ENCODE measurements around the gene CROCC.

The CROCC gene

DNA sequence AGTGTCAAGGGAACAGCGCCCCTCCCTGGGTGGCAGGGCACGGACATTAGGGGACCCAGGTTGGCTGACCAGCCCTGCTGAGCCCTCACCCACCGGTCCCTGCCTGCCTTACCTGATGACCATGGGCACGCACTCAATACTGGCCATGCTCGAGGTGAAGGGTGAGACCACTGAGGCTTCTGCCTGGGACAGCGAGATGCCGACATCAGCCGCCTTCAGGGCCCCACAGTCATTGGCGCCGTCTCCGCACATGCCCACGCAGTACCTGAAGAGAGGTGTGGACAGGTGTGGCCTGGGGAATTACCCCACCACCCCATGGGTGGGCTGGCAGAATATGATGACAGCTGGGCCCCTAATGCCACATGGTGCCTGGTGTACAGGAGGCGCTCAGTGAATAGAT lies 66.5 kb downstream of the CROCC start:
- no peak for DNase-seq

DNA sequence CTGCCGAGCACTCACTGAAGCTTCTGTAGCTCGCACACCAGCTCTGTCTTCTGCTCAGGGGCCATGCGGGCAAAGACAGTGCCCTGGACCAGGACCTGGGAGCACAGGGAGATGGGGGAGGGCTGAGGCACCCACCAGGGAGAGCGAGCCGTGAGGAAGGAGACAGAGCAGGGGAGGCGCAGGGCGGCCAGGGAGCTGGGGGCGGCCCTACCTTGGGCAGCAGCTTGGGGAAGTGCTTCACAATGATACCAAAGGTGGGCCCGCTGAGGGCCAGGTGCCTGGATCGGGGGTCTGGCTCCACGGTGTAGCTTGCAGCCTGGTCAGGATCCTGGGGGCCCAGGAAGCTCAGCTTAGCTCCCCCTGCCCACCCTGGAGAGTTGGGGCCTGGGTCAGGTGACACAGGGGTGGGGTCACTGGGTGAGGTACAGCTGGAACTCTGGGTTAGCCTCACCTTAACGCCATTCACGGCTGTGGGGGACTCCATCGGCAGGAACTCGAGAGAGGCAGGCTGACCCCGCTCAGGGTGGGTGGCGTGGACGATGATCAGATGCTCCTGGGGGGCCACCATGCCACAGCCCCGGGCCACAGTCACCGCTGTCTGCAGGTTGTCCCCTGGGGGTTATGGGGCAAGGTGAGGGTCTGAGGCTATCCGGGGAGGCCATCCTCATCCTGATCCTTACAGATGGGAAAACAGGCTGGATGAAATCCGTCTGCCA lies 68.1 kb downstream of the CROCC start:
- DNase-seq, result no peak

DNA sequence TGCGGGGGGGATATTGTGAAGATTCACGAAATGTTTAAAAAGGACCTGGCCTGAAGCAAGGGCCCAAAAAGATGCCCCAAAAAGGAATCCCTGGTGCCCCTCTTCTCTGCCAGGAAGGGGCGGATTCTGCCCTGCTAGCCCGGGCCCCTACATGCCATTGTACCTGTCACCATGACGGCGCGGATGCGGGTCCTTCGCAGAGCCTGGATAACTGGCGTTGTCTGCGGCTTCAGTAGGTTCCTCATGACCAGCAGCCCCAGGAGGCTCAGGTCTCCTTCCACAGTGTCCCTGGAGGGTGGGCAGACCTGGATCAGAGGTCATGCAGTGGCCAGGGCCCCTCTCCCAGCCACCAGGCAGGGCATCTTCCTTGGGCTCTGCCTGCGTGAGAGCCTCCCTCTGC lies 69.8 kb downstream of the CROCC start:
- DNase-seq, result no peak

DNA sequence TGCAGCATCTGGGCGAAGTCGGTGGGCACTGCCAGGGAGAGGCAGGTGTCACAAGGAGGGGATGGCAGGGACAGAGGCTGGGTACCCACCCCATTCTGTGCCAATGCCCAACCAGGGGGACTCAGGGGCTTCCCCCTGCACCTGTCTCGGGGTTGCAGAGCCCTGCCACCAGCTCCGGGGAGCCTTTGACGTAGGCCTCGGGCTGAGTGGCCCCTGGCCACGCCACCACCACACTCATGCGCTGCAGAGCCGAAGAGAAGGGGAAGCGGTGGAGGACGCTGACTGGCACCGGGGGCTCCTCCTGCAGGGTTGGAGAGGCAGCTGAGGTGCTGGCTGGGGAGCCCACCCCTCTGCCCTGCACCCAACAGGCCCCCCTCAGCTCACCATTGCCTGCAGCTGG lies 70.4 kb downstream of the CROCC start:
- DNase-seq, result no peak

DNA sequence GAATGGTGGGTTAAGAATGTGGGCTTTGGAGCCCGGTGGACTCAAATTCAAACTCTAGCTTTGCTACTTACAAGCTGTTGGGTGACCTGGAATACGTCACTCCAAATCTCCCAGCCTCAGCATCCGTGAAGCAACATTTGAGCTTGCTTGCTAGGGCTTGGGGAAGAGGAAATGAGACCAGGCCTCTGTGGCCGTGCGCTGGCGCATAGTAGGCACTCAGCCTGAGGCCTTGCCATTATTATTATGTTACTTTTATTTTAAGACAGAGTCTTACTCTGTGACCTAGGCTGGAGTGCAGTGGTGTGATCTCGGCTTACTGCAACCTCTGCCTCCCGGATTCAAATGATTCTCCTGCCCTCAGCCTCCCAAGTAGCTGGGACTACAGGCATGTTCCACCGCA lies 70.9 kb downstream of the CROCC start:
- no peak for DNase-seq

DNA sequence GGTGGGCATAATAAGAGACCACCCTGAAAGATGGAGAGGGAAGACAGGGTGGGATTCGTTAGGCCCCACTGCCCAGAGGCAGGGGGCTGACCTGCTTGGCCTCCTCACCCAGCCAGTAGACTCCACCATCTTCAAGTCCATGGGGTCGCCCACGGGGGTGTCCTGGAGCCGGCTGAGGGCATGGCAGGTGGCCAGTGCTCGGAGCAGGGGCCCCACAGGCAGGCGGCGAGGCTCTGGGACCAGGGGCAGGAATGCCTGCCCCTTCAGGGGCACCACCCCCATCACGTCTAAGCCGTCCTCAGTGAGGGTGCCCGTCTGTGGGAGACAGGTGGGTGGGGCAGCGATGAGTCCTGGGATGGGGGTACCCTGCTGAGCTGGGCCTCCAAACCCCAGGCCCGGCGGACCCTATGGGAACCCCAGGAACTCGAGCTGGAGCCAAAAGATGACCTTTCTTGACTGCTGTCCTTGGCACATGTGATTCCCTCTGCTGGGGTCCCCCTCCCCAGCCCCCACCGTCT lies 71.8 kb downstream of the CROCC start:
- DNase-seq, result no peak

DNA sequence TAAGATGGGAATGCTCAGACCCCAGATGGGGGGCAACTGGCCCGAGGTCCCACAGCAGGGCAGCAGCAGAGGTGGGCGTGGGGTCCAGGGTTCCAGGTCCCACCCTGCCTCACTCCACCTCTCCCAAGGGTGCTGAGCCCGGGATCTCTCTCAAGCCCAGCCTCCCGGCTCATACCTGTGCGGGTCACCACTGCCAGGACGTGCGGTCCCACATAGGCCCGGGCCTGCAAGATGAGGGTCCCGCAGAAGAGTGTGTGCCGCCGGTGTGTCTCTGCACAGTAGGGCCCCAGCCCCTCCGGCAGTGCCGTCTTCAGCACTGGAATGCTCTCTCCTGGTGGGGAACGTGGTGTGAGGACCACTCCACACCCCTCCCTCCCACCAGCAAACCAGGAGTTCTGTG lies 75.1 kb downstream of the CROCC start:
- DNase-seq, result no peak

DNA sequence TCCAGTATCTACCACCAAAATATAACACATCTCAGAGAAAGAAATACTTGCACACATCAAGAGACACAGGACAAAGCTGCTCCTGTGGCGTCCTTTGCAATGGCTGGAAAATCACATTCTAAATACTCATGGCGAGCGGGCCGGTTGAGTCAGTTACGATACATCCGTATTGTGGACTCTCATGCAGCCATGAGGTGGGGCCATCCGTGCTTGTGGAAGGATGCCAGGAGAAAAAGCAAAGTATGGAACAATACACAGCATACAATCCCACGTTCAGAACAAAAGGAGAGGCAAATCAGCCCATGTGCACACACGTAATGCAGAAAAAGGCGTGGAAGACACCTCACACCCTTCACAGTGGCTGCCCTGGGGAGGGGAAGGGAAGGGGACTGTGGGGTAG lies 76.9 kb downstream of the CROCC start:
- no peak for DNase-seq

DNA sequence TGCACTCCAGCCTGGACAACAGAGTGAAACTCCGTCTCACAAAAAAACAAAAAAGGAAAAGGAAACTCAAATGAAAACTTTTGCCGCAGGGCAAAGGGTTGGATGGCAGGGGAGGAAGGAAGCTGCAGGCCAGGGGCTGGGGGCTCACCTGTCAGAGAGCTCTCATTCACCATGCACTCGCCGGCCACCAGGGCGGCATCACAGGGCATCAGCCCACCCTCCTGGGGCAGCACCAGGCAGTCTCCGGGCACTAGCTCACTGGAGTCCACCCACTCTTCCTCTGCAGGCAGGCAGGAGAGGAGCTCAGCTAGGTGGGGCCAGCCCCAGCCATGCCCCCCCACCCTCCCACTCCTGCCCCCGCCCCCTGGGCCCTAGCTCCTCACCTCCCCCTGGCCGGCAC lies 78.1 kb downstream of the CROCC start:
- DNase-seq, result no peak

DNA sequence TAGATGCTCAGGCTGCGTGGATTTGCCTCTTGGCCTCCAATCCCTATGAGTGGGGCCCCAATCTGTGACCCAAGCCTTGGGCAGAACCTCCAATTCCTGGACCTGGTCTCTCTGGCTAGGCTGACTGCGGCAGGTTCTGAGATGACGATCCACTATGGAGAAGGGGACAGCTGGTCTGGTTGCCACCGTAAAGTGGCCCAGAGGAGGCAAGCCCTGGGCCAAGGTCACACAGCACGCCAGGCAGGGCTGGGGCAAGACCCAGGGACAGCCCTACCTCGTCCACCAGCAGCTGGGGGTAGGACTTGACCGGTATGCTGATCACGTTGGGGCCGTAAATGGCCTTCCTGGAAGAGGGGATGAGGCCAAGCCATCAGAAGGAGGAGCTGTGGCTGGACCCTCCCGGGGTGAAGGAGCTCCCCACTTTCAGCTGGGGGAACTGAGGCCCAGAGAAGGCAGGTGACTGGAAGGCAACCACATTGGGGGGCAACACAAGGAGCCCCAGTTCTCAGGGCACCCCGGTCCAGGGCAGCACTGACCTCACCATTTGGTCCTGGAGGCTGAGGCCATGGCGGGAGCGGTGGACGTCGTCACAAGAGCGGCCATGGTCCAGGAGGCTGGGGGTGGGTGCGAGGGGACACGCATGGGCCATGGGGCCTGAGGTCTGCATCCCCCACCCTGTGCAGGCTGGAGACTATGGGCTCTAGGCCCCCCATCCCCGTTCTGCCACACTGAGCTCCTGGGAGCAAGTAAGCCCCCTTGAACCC lies 80.2 kb downstream of the CROCC start:
- no peak for DNase-seq

DNA sequence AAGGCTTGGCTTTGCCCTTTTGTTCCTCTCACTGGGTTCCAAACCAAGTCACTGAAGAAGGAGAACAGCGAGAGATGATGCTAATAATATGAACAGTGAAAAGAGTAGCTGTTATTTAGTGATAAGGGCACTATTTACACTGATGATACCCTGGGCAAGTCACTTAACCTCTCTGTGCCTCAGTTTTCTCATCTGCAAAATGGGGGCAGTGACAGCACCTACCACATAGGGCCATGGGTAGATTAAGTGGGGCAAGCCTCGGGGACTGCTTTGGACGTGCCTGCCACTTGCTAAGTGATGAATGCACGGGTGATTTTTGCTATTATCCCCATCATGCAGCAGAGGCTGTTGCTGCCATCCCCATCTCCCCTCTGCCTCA lies 80.8 kb downstream of the CROCC start:
- DNase-seq, result no peak

DNA sequence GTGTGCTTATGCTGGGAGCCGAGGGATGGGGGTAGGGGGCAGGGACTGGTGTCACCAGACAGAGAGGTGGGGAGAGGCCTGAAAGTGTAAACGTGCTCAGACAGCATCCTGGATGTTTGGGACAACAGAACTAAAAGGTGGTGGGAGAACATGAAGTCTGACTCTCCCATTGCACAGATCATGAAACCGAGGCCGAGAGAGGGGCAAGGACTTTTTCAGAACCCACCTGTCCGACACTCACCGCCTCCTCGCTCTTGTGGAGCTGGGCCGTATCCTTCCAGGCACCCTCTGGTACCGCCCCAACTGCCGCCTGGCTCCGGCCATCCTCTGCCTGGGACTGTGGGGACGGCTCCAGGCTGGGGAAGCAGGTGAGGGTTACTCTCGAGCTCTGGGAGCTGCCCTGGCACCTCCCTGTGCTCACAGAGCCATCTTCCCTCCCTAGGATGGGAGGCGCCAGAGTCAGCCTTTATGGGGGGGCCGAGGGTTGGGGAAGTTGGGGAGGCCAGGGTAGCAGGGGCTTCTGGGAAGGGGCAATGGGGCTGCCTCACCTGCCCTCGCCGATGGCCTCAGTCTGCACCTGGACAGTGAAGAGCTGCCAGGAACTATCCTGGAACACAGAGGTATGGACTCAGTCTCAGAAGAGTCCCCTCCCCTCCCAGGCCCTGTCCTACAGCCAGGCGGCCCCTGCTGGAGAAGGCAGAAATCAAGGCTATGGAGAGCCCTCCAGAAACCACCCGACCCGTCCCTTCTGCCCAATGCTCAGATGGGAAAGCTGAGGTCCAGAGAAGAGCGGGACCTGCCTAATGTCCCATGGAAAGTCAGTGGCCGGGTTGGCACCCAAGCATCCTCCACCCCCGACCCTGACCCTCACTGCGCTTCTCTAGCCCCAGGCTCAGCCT lies 83.0 kb downstream of the CROCC start:
- no peak for DNase-seq

DNA sequence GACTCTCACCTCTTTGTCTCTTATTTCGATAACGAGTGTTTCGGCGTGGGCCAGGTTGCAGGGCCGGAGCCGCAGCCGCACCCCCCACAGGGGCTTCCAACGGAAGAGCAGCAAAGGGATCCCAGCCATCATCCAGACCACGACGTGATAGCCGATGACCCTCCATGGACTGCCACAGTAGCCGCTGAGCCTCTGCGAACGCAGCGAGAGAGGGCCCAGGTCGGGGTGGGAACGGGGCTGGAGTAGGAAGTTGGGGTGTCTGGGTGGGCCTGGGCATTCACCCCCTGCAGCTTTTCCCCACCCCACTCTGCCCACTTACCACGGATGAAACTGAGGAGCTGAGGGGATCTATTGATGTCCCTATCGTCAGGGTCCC lies 83.6 kb downstream of the CROCC start:
- no peak for DNase-seq

DNA sequence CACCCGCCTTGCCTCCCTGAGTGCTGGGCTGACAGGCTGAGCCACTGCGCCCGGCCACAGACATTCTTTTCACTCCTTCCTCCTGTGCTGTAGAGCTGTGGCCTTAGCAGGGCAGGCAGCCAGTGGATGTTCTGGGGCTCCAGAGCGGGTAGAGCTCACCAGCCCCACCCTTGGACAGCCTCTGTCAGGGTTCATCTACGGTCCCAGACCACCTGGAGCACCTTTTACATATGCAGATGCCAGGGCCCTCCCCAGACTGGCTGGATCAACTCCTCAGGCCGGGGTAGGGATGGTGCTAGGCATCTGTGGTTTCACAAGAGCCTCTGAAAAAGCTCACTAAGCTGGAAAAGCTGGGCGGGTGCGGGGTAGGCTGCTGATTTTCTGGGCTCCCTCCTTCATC lies 85.4 kb downstream of the CROCC start:
- no peak for DNase-seq

DNA sequence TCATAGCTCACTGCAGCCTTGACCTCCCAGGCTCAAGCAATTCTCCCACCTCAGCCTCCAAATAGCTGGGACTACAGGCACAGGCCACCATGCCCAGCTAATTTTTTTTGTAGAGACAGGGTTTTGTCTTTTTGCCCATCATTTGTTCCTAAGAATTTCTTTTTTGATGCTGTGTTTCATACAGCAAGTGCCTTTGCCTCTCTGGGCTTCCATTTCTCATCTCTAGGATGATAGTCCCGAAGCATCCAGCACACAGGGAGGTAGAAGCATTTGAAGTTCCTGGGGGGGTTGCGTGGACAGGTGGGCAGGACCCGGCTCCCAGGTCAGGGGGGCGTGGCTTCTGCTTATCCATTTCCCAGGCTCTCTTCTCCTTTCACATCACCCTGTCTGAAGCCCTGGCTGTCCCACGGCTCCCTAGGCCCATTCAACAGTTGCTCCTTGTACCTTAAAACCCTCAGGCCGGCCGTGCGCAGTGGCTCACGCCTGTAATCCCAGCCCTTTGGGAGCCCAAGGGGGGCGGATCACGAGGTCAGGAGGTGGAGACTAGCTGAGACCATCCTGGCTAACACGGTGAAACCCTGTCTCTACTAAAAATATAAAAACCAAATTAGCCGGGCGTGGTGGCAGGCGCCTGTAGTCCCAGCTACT lies 86.6 kb downstream of the CROCC start:
- no peak for DNase-seq

DNA sequence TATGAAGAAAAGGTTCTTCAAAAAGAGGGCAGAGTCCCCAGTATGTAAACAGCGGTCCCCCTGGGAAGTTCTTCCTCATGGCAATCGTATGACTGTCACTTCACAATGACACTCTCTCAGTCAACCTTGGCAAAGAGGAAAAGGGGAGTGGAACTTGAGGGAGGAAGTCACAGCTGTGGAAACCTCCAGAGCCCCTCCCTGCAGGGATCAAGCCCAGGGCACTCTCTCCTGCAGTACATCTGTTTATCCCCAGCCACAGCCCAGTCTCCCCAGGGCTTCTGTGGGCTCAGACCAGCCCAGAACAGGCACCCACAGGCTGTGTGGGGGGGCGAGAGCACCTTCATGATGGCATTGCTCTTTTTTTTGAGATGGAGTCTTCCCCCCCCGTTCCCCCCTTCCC lies 88.0 kb downstream of the CROCC start:
- DNase-seq, result no peak

DNA sequence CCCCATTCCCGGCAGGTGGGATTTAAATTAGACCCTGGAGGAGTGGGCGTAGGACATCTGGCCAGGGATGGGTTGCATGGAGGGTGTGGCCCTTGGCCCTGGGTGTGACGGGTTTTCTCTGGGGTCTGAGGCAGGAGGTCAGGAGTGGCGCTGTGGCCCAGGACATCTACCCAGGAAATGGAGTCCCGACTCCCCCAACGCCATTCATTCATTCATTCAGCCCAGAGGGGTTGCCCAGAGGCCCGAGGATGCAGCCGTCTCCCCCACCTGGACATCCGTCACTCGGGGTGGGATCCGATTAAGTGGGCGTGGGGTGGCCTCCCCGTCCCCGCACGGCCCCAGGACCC lies 89.3 kb downstream of the CROCC start:
- DNase-seq, result no peak

DNA sequence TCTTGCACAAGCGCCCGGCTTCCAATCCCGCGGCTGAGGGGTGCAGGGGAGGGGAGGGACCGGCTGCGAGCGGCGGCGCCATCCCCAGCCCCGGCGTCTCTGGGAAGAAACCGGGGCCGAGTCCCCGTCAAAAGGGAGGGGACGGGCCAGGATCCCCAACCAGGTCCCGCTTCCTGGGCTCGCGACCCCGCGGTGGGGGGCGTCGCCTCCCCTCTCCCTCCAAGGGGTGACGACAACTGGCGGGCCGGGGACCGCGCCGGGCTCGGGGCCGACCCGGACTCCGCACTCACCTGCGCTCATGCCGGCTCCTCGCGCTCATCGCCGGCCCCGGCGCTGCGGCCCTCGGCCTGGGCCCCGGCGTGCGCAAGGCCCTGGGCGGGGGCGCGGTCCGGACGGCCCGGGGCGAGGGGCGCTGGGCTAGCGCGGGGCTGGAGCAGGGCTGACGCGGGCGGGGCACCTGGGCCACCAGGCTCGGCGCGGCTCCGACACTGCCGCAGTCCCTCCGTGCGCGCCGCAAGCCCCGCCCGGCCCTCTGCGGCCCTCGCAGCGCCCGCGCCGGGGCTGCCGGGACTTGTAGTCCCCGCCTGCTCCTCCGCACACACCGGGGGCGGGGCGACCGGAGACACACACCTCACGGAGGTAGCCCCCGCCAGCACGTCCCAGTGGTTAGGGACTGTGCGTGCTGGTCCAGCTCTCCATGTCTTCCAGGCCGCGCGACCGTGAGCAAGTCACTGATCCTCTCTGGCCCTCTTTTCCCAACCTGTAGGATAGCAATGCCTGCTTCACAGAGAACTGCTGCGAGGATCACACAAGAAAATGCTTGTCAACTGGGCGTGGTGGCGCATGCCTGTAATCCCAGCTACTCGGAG lies 89.9 kb downstream of the CROCC start, which contains the start of gene ATP13A2:
Gene ATP13A2, minus strand, starts transcription at position 490 of the 869 bp plus-strand sequence. Its CDS starts 190 bp downstream, at position 300.
- peak; percentile 93 for DNase-seq

DNA sequence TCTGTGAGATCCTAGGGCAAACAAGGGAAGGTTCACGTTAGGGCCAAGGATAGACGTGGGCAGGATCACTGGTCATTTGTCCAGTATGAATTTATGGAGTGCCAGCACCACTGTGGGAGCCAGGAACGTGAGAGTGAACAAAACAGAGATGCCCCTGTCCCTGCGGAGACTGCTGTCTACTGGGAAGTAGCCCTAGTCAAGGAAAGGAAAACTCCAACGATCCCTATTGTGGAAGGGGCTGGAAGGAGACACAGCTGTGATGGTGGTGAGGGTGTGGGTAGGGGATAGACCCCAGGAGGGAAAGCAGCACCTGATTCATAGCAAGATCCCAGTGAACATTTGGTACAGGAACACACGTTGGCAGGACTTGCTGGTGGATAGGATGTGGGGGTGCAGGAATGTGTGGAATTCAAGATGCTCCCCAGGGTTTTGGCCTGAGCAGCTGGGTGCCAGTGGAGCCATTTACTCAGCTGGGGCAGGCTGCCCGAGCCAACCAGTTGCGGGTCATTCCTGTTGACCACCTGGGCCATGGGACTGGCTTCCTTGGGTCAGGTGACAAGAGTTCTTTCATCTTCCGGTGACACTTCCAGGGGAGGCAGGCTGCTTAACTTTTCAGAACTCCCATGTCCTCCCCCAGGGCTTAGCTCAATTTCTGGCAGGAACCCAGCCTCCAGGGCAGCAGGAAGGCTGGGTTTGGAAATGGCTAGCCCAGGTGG lies 91.2 kb downstream of the CROCC start:
- no peak for DNase-seq

DNA sequence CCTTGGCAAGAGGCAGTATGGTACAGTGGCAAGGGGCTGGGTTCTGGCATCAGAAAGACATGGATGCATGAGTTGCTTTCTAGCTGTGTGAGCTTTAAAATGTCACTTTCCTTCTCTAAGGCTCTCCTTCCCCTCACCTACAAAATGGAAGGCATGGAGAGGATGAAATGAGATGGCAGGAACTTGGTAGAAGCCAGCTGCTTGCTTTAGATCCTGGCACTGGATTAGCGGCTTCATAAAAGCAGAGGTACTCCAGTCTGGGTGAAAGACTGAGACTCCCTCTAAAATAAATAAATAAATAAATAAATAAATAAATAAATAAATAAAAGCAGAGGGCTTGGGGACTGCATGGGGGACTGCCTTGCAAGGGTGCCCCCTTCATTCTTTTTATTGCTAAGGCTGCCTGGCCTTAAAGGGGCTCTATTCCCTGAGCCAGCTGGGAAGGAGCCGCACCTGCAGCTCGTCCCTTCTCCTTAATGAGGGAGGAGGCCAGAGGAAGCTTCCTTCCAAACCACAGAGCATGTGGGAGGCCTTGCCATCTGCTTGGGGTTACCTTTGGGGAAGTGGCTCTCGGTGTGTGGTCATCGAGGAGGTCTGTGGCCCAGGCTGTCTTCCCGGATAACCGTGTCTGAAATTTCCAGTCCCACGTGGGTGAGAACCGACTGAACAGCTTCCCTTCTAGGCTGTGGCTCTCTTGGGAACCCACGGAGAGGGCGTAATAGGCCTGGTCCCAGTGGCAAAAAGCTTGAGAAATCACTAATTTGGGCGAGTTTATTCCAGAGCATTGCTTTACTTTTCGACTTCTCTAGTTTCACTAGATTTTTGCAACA lies 92.0 kb downstream of the CROCC start:
- DNase-seq, result no peak

Data from NCI-H510A (cell line).